ENCODE results near the gene AP4B1.
A peak's percentile ranks its signal among the peaks of the same experiment; 100 is the strongest.
"Not testable (repeated sequence)": the region's sequence is repeated elsewhere in the genome, so short reads cannot be mapped to it uniquely, and the experiment has no call there.

The AP4B1 gene

GRCh38 chr1:113859478-113860175 lies 45.0 kb downstream of the AP4B1 start:
- Mint-ChIP-seq H3K36me3 (peaks cover 40% of the 10 kb centered on the region), H3K4me1 (peaks cover 68% of the 10 kb centered on the region), H3K4me3 (peak overlapping the region; percentile 66), H3K9me3 (peaks cover 3% of the 10 kb centered on the region), H3K27me3 (no peaks in the 10 kb centered on the region), H3K27ac (peak overlapping the region; percentile 80)
- ATAC-seq, result peak; percentile 96

GRCh38 chr1:113858982-113859381 lies 45.6 kb downstream of the AP4B1 start:
- peak overlapping the region; percentile 80 for H3K27ac Mint-ChIP-seq
- H3K4me1 Mint-ChIP-seq, result peaks cover 62% of the 10 kb centered on the region
- H3K27me3 Mint-ChIP-seq, result no peaks in the 10 kb centered on the region
- ATAC-seq, result no peak
- peaks cover 47% of the 10 kb centered on the region for H3K36me3 Mint-ChIP-seq
- peaks cover 3% of the 10 kb centered on the region for H3K9me3 Mint-ChIP-seq
- H3K4me3 Mint-ChIP-seq, result peak overlapping the region; percentile 66

GRCh38 chr1:113858418-113858817 lies 46.2 kb downstream of the AP4B1 start:
- H3K4me1 Mint-ChIP-seq, result peaks cover 61% of the 10 kb centered on the region
- peak overlapping the region; percentile 4 for H3K4me3 Mint-ChIP-seq
- H3K36me3 Mint-ChIP-seq, result peaks cover 47% of the 10 kb centered on the region
- H3K27ac Mint-ChIP-seq, result peak overlapping the region; percentile 80
- H3K27me3 Mint-ChIP-seq, result no peaks in the 10 kb centered on the region
- peak; percentile 87 for ATAC-seq
- peaks cover 3% of the 10 kb centered on the region for H3K9me3 Mint-ChIP-seq

DNA sequence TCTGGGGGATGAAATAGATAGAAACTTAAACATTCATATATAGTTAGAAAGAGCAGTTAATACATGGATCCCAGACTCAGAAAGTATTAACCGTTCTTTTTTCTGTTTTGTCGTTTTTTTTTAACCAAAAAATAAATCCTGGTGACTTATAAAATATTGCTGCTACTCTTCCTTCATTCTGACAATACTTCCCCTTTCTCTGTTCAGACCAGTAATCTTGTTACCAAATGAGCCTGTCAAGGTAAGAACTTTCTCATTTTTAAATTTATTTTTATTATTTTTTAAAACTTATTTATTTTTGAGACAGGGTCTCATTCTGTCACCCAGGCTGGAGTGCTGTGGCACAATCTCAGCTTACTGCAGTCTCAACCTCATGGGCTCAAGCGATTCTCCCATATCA lies 46.8 kb downstream of the AP4B1 start:
- no peak for ATAC-seq
- peak overlapping the region; percentile 80 for H3K27ac Mint-ChIP-seq
- H3K27me3 Mint-ChIP-seq, result no peaks in the 10 kb centered on the region
- H3K9me3 Mint-ChIP-seq, result peaks cover 3% of the 10 kb centered on the region
- H3K4me1 Mint-ChIP-seq, result peaks cover 55% of the 10 kb centered on the region
- H3K36me3 Mint-ChIP-seq, result peaks cover 40% of the 10 kb centered on the region
- H3K4me3 Mint-ChIP-seq, result no peak overlapping the region

DNA sequence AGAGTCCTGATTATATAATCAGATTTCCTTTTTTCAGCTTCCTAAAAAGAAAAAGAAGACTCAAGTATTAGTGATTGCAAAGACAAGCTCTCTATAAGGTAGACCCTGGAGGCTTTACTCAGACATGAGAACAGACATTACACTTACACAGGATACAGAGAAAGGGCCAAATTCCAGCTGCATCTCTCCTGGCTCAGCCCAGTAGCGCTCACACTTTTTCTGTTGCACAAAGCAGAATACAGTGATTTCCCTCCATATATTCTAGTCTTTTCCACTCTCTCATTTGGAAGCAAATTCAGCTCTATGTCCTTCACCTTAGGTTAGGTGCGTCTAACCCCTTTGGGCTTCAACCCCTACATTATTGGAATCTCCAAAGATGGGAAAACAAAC lies 48.2 kb downstream of the AP4B1 start:
- Mint-ChIP-seq H3K9me3 (no peaks in the 10 kb centered on the region), H3K4me1 (peaks cover 41% of the 10 kb centered on the region), H3K36me3 (peaks cover 28% of the 10 kb centered on the region), H3K27ac (no peak overlapping the region), H3K27me3 (no peaks in the 10 kb centered on the region), H3K4me3 (no peak overlapping the region)
- no peak for ATAC-seq

GRCh38 chr1:113855630-113856400 lies 48.8 kb downstream of the AP4B1 start:
- Mint-ChIP-seq H3K27ac (no peak overlapping the region), H3K9me3 (no peaks in the 10 kb centered on the region), H3K27me3 (no peaks in the 10 kb centered on the region), H3K4me3 (no peak overlapping the region), H3K36me3 (peaks cover 31% of the 10 kb centered on the region), H3K4me1 (peaks cover 39% of the 10 kb centered on the region)
- no peak for ATAC-seq

- peaks cover 32% of the 10 kb centered on the region for H3K4me1 Mint-ChIP-seq
- no peak overlapping the region for H3K27ac Mint-ChIP-seq
Measured at GRCh38 chr1:113854234-113854633, 50.4 kb downstream of the AP4B1 start.

DNA sequence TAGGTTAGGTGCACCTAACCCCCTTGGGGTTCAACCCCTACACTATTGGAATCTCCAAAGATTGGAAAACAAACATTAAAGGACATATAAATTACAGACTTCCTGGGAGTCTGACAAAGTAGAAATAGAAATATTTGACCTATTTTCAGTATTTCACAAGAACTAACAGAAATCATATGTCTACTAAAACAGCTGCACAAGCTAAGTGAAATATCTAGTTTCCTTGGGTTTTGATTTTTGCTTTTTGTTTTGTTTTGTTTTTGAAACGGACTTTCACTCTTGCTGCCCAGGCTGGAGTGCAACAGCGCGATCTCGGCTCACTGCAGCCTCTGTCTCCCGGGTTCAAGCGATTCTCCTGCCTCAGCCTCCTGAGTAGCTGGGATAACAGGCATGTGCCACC lies 51.9 kb downstream of the AP4B1 start:
- not testable (repeated sequence) for H3K27ac Mint-ChIP-seq, H3K4me3 Mint-ChIP-seq, H3K27me3 Mint-ChIP-seq, H3K9me3 Mint-ChIP-seq, ATAC-seq
- H3K4me1 Mint-ChIP-seq, result peaks cover 17% of the 10 kb centered on the region
- peaks cover 39% of the 10 kb centered on the region for H3K36me3 Mint-ChIP-seq

More at GRCh38 chr1:113854234-113854633, 50.4 kb downstream of the AP4B1 start:
- no peaks in the 10 kb centered on the region for H3K27me3 Mint-ChIP-seq
- no peak for ATAC-seq
- H3K9me3 Mint-ChIP-seq, result peaks cover 2% of the 10 kb centered on the region
- H3K36me3 Mint-ChIP-seq, result peaks cover 34% of the 10 kb centered on the region
- H3K4me3 Mint-ChIP-seq, result no peak overlapping the region

- Mint-ChIP-seq H3K4me1 (peaks cover 13% of the 10 kb centered on the region), H3K4me3 (no peak overlapping the region), H3K27me3 (no peaks in the 10 kb centered on the region), H3K27ac (no peak overlapping the region), H3K9me3 (peaks cover 6% of the 10 kb centered on the region), H3K36me3 (peaks cover 45% of the 10 kb centered on the region)
- ATAC-seq, result no peak
Measured at GRCh38 chr1:113850127-113850796, 54.3 kb downstream of the AP4B1 start.

- Mint-ChIP-seq H3K27me3 (no peaks in the 10 kb centered on the region), H3K9me3 (peaks cover 6% of the 10 kb centered on the region), H3K4me3 (no peak overlapping the region), H3K36me3 (peaks cover 35% of the 10 kb centered on the region), H3K4me1 (peaks cover 13% of the 10 kb centered on the region), H3K27ac (no peak overlapping the region)
- no peak for ATAC-seq
Measured at GRCh38 chr1:113849072-113849471, 55.5 kb downstream of the AP4B1 start.

- peak overlapping the region; percentile 24 for H3K27ac Mint-ChIP-seq
Measured at GRCh38 chr1:113846391-113847035, 58.1 kb downstream of the AP4B1 start.

More at GRCh38 chr1:113846391-113847035, 58.1 kb downstream of the AP4B1 start:
- Mint-ChIP-seq H3K36me3 (peaks cover 54% of the 10 kb centered on the region), H3K27me3 (no peaks in the 10 kb centered on the region), H3K9me3 (peaks cover 6% of the 10 kb centered on the region), H3K4me1 (peaks cover 13% of the 10 kb centered on the region), H3K4me3 (no peak overlapping the region)
- no peak for ATAC-seq

Data from stimulated activated memory B cell treated with anti-CD40 and anti-IgM and Interleukin-4, amounts not matched to agents 10 μg/mL and 1 μg/mL and 100 μg/mL, for 72 hours (primary cell).